ENCODE measurements around the gene KPNB1. TPM values are rescaled to one million over a fixed set of nuclear protein-coding genes. Genes with fewer than 3 reads are reported as not detected.

KPNB1 gene
- total and polyA plus RNA-seq, 2 of the 8 experiments (the other 6 are each of a cell fraction or from before 2014, with no cell fraction given) = 171 to 625 TPM

DNA sequence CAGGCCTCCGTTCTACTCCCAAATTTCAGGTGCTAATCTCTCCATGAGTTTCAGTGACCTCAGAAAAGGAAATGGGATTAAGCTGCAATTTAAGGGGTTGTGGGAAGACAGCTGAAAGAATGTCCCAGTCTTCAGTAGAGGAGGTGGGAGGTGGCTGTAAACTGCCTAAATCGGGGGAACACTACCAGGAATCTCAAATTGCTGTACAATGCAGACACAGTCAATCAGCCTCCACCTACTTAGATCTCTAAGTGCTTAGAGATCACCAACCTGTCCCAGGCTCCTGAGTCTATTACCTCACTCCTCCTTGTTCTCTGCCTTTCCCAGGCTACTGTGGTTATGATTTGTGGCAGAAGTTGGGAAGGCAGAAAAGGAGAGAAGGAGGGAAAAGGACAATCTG, 75.0 kb downstream of the KPNB1 start (continued):
- TF ChIP-seq, protein P1, sequence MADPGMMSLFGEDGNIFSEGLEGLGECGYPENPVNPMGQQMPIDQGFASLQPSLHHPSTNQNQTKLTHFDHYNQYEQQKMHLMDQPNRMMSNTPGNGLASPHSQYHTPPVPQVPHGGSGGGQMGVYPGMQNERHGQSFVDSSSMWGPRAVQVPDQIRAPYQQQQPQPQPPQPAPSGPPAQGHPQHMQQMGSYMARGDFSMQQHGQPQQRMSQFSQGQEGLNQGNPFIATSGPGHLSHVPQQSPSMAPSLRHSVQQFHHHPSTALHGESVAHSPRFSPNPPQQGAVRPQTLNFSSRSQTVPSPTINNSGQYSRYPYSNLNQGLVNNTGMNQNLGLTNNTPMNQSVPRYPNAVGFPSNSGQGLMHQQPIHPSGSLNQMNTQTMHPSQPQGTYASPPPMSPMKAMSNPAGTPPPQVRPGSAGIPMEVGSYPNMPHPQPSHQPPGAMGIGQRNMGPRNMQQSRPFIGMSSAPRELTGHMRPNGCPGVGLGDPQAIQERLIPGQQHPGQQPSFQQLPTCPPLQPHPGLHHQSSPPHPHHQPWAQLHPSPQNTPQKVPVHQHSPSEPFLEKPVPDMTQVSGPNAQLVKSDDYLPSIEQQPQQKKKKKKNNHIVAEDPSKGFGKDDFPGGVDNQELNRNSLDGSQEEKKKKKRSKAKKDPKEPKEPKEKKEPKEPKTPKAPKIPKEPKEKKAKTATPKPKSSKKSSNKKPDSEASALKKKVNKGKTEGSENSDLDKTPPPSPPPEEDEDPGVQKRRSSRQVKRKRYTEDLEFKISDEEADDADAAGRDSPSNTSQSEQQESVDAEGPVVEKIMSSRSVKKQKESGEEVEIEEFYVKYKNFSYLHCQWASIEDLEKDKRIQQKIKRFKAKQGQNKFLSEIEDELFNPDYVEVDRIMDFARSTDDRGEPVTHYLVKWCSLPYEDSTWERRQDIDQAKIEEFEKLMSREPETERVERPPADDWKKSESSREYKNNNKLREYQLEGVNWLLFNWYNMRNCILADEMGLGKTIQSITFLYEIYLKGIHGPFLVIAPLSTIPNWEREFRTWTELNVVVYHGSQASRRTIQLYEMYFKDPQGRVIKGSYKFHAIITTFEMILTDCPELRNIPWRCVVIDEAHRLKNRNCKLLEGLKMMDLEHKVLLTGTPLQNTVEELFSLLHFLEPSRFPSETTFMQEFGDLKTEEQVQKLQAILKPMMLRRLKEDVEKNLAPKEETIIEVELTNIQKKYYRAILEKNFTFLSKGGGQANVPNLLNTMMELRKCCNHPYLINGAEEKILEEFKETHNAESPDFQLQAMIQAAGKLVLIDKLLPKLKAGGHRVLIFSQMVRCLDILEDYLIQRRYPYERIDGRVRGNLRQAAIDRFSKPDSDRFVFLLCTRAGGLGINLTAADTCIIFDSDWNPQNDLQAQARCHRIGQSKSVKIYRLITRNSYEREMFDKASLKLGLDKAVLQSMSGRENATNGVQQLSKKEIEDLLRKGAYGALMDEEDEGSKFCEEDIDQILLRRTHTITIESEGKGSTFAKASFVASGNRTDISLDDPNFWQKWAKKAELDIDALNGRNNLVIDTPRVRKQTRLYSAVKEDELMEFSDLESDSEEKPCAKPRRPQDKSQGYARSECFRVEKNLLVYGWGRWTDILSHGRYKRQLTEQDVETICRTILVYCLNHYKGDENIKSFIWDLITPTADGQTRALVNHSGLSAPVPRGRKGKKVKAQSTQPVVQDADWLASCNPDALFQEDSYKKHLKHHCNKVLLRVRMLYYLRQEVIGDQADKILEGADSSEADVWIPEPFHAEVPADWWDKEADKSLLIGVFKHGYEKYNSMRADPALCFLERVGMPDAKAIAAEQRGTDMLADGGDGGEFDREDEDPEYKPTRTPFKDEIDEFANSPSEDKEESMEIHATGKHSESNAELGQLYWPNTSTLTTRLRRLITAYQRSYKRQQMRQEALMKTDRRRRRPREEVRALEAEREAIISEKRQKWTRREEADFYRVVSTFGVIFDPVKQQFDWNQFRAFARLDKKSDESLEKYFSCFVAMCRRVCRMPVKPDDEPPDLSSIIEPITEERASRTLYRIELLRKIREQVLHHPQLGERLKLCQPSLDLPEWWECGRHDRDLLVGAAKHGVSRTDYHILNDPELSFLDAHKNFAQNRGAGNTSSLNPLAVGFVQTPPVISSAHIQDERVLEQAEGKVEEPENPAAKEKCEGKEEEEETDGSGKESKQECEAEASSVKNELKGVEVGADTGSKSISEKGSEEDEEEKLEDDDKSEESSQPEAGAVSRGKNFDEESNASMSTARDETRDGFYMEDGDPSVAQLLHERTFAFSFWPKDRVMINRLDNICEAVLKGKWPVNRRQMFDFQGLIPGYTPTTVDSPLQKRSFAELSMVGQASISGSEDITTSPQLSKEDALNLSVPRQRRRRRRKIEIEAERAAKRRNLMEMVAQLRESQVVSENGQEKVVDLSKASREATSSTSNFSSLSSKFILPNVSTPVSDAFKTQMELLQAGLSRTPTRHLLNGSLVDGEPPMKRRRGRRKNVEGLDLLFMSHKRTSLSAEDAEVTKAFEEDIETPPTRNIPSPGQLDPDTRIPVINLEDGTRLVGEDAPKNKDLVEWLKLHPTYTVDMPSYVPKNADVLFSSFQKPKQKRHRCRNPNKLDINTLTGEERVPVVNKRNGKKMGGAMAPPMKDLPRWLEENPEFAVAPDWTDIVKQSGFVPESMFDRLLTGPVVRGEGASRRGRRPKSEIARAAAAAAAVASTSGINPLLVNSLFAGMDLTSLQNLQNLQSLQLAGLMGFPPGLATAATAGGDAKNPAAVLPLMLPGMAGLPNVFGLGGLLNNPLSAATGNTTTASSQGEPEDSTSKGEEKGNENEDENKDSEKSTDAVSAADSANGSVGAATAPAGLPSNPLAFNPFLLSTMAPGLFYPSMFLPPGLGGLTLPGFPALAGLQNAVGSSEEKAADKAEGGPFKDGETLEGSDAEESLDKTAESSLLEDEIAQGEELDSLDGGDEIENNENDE (IDR thresholded peaks at IDR 0.05; ENCODE audit: insufficient replicate concordance, low read length) = no peak
- no peak for TF ChIP-seq HDAC2 (IDR thresholded peaks at IDR 0.05; ENCODE audit: borderline replicate concordance in 1 of 2, low read depth in 2 of 2, low read length in 2 of 2)
- no peak for TF ChIP-seq MAFK (IDR thresholded peaks at IDR 0.05; ENCODE audit: low read depth, low read length)
- no peak for TF ChIP-seq POU5F1 (IDR thresholded peaks at IDR 0.05; ENCODE audit: low read depth, low read length)
- no peak for TF ChIP-seq CTBP2 (IDR thresholded peaks at IDR 0.05; ENCODE audit: borderline replicate concordance, insufficient read depth, insufficient read length, low read length)
- no peak for TF ChIP-seq KDM5A (IDR thresholded peaks at IDR 0.05; ENCODE audit: low read length)
- TF ChIP-seq EZH2 (IDR thresholded peaks at IDR 0.05; ENCODE audit: low read depth, low read length, severe bottlenecking) = no peak
- TF ChIP-seq ASH2L (IDR thresholded peaks at IDR 0.05; ENCODE audit: low read length) = no peak
- TF ChIP-seq KDM4A (IDR thresholded peaks at IDR 0.05; ENCODE audit: low read depth, low read length, severe bottlenecking) = no peak
- TF ChIP-seq POLR2AphosphoS5 (IDR thresholded peaks at IDR 0.05; ENCODE audit: low read depth, low read length) = no peak
- TF ChIP-seq POLR2A (IDR thresholded peaks at IDR 0.05; ENCODE audit: control extremely low read depth in 1 of 2, low read depth in 2 of 2, low read length in 2 of 2) = no peak
